Rectal smooth muscle tissue (tissue), 1 donor: ENCODE data around the gene CACNA2D3.

ENCODE experiments used
- H3K27ac ChIP-seq: one replicate; pipeline ENCODE4 v1.7.0; 2013; ENCODE audit warnings: low read depth, low read length, inconsistent platforms
- H3K27me3 ChIP-seq: one replicate; pipeline ENCODE4 v1.7.0; 2013; ENCODE audit warnings: low read length; ENCODE audit not compliant: control insufficient read depth, insufficient read depth
- H3K36me3 ChIP-seq: one replicate; pipeline ENCODE4 v1.7.0; 2013; ENCODE audit warnings: low read length; ENCODE audit not compliant: control insufficient read depth, insufficient read depth
- H3K4me1 ChIP-seq: one replicate; pipeline ENCODE4 v1.7.0; 2013; ENCODE audit warnings: low read length; ENCODE audit not compliant: control insufficient read depth, insufficient read depth
- H3K4me3 ChIP-seq: one replicate; pipeline ENCODE4 v1.7.0; 2013; ENCODE audit warnings: low read length
- H3K9ac ChIP-seq: one replicate; pipeline ENCODE4 v1.7.0; 2013; ENCODE audit warnings: low read length

The CACNA2D3 gene

GRCh38 chr3:54240309-54240708 is 118.0 kb downstream of the CACNA2D3 start:
- Histone ChIP-seq H3K4me3 (no peak overlapping the region), H3K9ac (no peak overlapping the region), H3K36me3 (no peaks in the 10 kb centered on the region), H3K27ac (no peak overlapping the region), H3K27me3 (no peaks in the 10 kb centered on the region), H3K4me1 (no peaks in the 10 kb centered on the region)

DNA sequence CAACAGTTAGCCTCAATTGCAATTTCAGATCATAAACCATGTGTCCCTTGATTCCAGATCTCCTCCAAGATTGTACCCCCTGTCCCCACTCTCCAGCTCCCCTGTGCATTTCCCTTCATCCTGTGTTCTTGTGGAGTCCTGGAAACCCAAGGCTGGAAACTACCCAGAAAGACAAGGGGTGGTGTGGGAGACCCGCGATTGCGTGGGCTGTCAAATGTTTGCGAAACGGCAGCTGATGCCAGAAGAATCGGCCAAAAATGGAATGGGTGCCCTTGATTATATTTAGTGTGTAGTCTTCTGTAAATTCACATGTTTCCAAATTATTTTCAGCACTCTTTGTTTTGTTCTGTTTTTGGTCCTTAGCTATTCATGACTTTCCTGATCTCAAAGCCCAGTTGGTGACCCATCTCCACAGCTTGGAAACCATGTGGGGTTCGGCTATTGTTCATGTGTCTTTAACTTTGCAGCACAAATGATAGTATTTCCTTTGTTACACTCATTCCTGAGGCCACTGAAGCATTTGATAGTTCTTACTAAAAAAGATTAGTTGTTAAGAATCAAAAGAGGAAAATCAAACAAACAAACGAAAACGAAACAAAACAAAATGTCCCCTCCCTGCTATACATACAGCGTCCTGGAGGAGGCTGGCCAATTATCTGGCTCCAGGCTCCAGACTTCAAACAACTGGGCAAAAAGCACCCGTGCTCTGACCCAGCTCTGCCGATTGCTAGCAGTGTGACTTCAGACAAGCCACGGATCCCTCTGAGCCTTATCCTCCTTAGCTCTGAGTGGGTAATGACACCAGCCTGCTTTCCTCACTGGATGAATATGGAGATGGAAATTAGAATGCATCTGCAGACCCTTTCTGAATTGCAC is 120.9 kb downstream of the CACNA2D3 start:
- Histone ChIP-seq H3K27me3 (no peaks in the 10 kb centered on the region), H3K4me1 (no peaks in the 10 kb centered on the region), H3K36me3 (no peaks in the 10 kb centered on the region), H3K4me3 (no peak overlapping the region), H3K9ac (no peak overlapping the region), H3K27ac (no peak overlapping the region)

DNA sequence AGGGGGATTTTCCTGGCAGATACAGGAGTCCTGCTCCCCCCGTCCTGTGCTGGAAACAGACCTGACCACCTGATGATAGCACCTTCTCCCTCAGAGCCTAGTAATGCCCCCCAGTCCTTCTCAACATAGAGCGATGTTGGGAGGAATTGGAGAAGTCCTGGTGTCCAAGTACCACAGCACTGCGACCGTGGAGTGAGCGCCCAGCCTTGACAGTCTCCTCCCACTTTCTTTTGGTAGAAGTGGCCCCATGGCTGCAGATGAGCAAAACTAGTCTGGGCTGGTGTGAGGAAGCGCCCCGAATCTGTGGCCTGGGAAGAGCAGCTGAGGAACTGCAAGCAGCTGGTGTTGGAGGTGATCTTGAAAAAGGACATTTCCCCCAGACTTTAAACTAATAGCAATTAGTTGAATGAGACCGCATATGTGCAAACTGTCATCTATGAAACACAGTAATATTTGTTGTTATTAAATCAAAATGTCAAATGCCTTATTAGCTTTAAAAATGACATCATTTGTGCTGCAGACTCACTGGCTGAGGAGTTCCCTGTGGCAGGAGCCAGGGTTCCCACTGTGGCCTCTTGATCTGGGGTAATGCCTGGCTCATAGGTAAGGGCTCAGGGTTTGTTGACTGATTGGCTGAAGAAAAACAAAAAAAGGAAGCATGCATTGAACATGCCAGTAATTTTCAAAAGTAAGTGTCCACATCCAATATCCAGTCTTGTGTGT is 121.8 kb downstream of the CACNA2D3 start:
- no peak overlapping the region for H3K9ac ChIP-seq
- no peaks in the 10 kb centered on the region for H3K27me3 ChIP-seq
- no peaks in the 10 kb centered on the region for H3K4me1 ChIP-seq
- H3K27ac ChIP-seq = no peak overlapping the region
- H3K36me3 ChIP-seq = no peaks in the 10 kb centered on the region
- H3K4me3 ChIP-seq = no peak overlapping the region

DNA sequence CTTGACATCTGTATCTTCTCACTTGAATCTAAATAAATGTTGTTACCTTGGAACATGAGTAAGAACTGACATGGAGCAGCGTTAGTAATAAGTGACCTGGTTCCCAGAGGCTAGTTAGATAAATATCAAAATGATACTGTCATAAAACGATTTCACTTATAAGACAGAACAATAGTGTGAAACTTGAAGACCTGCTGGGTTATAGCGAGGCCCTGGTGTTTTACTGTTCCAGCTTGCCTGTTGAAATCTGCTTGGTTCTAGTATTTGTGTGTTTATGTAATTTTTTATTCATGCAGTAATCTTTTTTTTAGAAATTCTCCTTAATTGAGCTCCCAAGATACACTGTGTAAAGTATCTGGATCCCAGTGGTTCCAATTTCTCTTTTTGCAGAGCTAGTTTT is 129.4 kb downstream of the CACNA2D3 start:
- no peaks in the 10 kb centered on the region for H3K4me1 ChIP-seq
- no peak overlapping the region for H3K9ac ChIP-seq
- no peaks in the 10 kb centered on the region for H3K36me3 ChIP-seq
- no peak overlapping the region for H3K4me3 ChIP-seq
- no peak overlapping the region for H3K27ac ChIP-seq
- H3K27me3 ChIP-seq = no peaks in the 10 kb centered on the region

GRCh38 chr3:54257125-54257720 is 134.9 kb downstream of the CACNA2D3 start:
- H3K27me3 ChIP-seq = no peaks in the 10 kb centered on the region
- H3K9ac ChIP-seq = no peak overlapping the region
- no peaks in the 10 kb centered on the region for H3K36me3 ChIP-seq
- H3K4me1 ChIP-seq = no peaks in the 10 kb centered on the region
- H3K27ac ChIP-seq = no peak overlapping the region
- H3K4me3 ChIP-seq = no peak overlapping the region

DNA sequence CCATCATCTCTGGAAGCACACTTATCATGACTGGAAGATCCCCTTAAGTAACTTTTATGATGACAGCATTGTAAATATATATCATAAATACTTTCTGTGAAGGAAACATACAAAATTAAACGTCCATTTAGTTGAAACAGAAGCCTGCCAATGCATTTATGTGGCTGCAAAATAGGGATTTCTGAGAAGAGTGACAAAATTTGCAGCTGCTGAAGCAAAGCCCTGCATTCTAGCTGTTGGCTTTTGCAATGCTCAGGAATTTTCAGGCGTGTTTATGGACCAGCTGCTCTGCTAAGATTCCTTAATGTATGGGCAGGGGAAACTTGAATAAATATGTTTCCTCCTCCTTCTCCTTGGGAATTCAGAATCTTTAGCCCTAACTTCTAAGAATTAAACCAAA is 137.3 kb downstream of the CACNA2D3 start:
- no peak overlapping the region for H3K27ac ChIP-seq
- no peaks in the 10 kb centered on the region for H3K36me3 ChIP-seq
- no peaks in the 10 kb centered on the region for H3K4me1 ChIP-seq
- H3K27me3 ChIP-seq = no peaks in the 10 kb centered on the region
- no peak overlapping the region for H3K4me3 ChIP-seq
- H3K9ac ChIP-seq = no peak overlapping the region

GRCh38 chr3:54261141-54261540 is 138.8 kb downstream of the CACNA2D3 start:
- no peak overlapping the region for H3K27ac ChIP-seq
- no peak overlapping the region for H3K4me3 ChIP-seq
- H3K36me3 ChIP-seq = no peaks in the 10 kb centered on the region
- no peaks in the 10 kb centered on the region for H3K27me3 ChIP-seq
- H3K4me1 ChIP-seq = no peaks in the 10 kb centered on the region
- H3K9ac ChIP-seq = no peak overlapping the region

- Histone ChIP-seq H3K36me3 (no peaks in the 10 kb centered on the region), H3K4me3 (no peak overlapping the region), H3K27ac (no peak overlapping the region), H3K27me3 (no peaks in the 10 kb centered on the region), H3K4me1 (no peaks in the 10 kb centered on the region), H3K9ac (no peak overlapping the region)
Measured at GRCh38 chr3:54262541-54262940, 140.2 kb downstream of the CACNA2D3 start.

- H3K4me3 ChIP-seq = no peak overlapping the region
- no peak overlapping the region for H3K9ac ChIP-seq
- no peaks in the 10 kb centered on the region for H3K4me1 ChIP-seq
- no peak overlapping the region for H3K27ac ChIP-seq
- no peaks in the 10 kb centered on the region for H3K36me3 ChIP-seq
- no peaks in the 10 kb centered on the region for H3K27me3 ChIP-seq
Measured at GRCh38 chr3:54262946-54263345, 140.6 kb downstream of the CACNA2D3 start.

- no peak overlapping the region for H3K27ac ChIP-seq
- no peak overlapping the region for H3K9ac ChIP-seq
- no peaks in the 10 kb centered on the region for H3K36me3 ChIP-seq
- no peaks in the 10 kb centered on the region for H3K27me3 ChIP-seq
- no peak overlapping the region for H3K4me3 ChIP-seq
- H3K4me1 ChIP-seq = no peaks in the 10 kb centered on the region
Measured at GRCh38 chr3:54264050-54264449, 141.7 kb downstream of the CACNA2D3 start.

- H3K36me3 ChIP-seq = no peaks in the 10 kb centered on the region
- no peaks in the 10 kb centered on the region for H3K27me3 ChIP-seq
- no peak overlapping the region for H3K27ac ChIP-seq
- no peaks in the 10 kb centered on the region for H3K4me1 ChIP-seq
- H3K9ac ChIP-seq = no peak overlapping the region
- no peak overlapping the region for H3K4me3 ChIP-seq
Measured at GRCh38 chr3:54270816-54271526, 148.6 kb downstream of the CACNA2D3 start.

DNA sequence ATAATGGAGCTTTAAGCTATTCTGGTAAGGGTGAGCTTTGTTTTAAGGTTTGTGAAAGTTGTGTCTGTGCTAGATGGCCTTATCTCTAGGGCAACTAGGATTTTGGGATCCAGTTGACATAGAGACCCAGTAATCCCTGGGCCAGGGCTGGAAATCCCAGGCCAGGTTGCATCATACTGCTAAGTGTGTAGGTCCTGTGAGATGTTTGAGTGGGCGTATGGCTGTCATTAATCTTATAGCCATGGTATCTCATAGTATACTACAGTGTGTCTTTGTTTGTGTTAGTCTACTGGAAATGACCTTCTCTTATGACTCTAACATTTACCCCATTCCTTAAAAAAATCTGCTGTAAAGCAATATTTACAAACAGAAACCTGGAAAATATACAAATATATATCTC is 151.4 kb downstream of the CACNA2D3 start:
- Histone ChIP-seq H3K4me3 (no peak overlapping the region), H3K9ac (no peak overlapping the region), H3K27me3 (no peaks in the 10 kb centered on the region), H3K36me3 (no peaks in the 10 kb centered on the region), H3K4me1 (no peaks in the 10 kb centered on the region), H3K27ac (no peak overlapping the region)
